A549 (cell line): ENCODE measurements around the gene MB21D2.

Experiments used
- EP300 ChIP-seq, 2 experiments: fragments of >200 bp; sonication (Bioruptor Twin); formaldehyde crosslinking; IDR thresholded peaks; 2 replicates in 1 of 2; 3 replicates in 1 of 2; pipeline ENCODE4 v1.6.1; 2016 to 2017
- ZNF302 ChIP-seq: fragments of 250-450 bp; sonication (Bioruptor Pico); IDR thresholded peaks from 2 replicates; pipeline ENCODE4 v1.9.0; 2021; ENCODE audit warnings: inconsistent platforms, mild to moderate bottlenecking, moderate library complexity

GRCh38 chr3:192875971-192876565, 41.6 kb downstream of the MB21D2 start:
- no peak for TF ChIP-seq EP300 (IDR thresholded peaks at IDR 0.05)
- TF ChIP-seq ZNF302 (CRISPR knock-in tag) = no peak
